ENCODE measurements around the gene TRAK1.

Gene TRAK1

DNA sequence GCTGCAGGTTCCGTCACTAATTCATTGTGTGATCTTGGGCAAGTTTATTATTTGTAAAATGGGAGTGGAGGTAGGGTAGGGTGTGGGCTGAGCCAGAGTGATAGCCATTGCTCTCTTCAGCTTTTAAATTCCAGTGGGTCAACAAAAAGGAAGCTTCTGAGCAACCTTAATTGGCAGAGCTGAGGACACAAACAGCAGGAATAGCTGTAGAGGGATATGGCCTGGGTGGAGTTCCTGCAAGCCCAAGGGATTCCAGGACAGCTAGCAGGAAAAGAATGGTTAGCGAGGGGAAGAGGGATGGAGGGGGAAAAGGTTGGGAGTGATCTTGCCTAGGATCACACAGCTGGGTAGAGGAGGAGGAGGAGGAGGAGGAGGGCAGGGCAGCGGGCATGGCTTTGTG is 163.4 kb downstream of the TRAK1 start:
- TF ChIP-seq, protein P1, sequence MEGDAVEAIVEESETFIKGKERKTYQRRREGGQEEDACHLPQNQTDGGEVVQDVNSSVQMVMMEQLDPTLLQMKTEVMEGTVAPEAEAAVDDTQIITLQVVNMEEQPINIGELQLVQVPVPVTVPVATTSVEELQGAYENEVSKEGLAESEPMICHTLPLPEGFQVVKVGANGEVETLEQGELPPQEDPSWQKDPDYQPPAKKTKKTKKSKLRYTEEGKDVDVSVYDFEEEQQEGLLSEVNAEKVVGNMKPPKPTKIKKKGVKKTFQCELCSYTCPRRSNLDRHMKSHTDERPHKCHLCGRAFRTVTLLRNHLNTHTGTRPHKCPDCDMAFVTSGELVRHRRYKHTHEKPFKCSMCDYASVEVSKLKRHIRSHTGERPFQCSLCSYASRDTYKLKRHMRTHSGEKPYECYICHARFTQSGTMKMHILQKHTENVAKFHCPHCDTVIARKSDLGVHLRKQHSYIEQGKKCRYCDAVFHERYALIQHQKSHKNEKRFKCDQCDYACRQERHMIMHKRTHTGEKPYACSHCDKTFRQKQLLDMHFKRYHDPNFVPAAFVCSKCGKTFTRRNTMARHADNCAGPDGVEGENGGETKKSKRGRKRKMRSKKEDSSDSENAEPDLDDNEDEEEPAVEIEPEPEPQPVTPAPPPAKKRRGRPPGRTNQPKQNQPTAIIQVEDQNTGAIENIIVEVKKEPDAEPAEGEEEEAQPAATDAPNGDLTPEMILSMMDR (IDR thresholded peaks at IDR 0.05; ENCODE audit: low read length, missing control alignments): no peak
- no peak for DNase-seq (ENCODE audit: low read depth)
- no peak overlapping the region for H3K4me3 ChIP-seq (replicated peaks; ENCODE audit: low read depth, low read length)

DNA sequence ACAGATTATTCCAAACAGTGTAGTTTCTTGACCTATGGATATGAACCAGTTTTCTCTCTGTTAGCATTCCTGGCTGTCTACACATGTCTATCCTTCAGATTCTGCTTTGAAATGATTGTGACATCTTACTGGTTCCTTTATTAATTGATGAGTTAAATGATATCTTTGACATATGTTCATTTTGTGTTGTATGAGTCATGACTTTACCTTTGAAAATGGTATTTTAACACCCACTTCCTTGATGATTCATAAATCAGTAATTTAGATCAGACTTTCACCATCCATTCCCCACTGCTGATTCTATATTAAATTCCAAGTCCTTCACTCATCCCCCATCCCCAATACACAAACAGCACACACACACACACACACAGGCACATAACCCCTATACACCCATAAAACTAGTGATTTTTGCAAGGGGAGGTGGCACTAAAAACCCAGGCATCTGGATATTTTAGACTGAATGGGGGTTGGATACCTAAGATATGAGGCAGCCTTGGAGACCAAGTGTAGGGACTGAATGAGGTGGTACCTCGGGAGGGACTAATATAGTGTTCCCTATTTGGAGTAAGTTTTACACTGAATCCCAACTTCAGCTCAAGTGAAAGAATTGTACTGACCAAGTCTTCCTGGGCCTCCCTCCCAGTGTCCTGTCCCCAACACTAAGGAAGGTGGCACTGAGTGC is 165.1 kb downstream of the TRAK1 start:
- no peak overlapping the region for H3K4me3 ChIP-seq (replicated peaks; ENCODE audit: low read depth, low read length)
- DNase-seq (ENCODE audit: low read depth): peak; percentile 32
- TF ChIP-seq, protein P1 (IDR thresholded peaks at IDR 0.05; ENCODE audit: low read length, missing control alignments): no peak

DNA sequence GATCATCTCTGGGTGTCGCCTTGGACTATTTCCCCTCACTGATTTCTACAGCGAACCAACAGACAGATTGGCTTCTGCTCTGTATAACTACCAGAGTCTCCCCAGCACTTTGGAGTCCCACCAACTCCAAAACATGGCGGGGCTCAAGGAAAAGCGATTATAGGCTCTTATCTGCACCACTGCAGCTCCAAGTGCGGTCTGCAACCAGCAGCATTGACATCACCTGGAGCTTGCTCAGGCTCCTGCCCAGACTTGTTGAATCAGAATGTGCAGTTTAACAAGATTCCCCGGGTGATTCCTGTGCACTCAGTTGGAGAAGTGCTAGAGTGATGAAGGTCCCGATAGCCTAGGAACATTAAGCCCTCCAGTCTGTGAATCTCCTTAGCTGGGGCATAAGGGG is 165.8 kb downstream of the TRAK1 start:
- no peak for DNase-seq (ENCODE audit: low read depth)
- TF ChIP-seq, protein P1 (IDR thresholded peaks at IDR 0.05; ENCODE audit: low read length, missing control alignments): no peak
- H3K4me3 ChIP-seq (replicated peaks; ENCODE audit: low read depth, low read length): no peak overlapping the region

DNA sequence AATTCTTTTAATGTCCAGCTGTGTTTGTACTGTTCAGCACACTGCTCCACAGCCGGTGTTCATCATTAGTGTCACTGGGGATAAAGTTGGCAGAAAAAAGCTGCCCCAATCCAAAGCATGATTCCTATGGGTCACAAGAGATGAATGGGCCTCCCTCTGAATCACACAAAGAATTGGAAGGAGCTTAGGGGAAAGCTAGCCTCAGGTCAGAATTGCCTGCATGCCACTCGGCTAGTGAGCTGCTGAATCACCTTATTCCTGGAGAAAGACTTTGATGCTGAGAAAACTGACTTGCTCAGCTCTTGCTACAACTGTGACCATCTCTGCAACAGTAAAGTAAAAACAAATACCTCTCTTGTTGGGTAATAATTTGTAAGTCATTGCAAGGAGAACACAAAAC is 171.4 kb downstream of the TRAK1 start:
- TF ChIP-seq, protein P1 (IDR thresholded peaks at IDR 0.05; ENCODE audit: low read length, missing control alignments): no peak
- DNase-seq (ENCODE audit: low read depth): peak; percentile 5
- no peak overlapping the region for H3K4me3 ChIP-seq (replicated peaks; ENCODE audit: low read depth, low read length)

DNA sequence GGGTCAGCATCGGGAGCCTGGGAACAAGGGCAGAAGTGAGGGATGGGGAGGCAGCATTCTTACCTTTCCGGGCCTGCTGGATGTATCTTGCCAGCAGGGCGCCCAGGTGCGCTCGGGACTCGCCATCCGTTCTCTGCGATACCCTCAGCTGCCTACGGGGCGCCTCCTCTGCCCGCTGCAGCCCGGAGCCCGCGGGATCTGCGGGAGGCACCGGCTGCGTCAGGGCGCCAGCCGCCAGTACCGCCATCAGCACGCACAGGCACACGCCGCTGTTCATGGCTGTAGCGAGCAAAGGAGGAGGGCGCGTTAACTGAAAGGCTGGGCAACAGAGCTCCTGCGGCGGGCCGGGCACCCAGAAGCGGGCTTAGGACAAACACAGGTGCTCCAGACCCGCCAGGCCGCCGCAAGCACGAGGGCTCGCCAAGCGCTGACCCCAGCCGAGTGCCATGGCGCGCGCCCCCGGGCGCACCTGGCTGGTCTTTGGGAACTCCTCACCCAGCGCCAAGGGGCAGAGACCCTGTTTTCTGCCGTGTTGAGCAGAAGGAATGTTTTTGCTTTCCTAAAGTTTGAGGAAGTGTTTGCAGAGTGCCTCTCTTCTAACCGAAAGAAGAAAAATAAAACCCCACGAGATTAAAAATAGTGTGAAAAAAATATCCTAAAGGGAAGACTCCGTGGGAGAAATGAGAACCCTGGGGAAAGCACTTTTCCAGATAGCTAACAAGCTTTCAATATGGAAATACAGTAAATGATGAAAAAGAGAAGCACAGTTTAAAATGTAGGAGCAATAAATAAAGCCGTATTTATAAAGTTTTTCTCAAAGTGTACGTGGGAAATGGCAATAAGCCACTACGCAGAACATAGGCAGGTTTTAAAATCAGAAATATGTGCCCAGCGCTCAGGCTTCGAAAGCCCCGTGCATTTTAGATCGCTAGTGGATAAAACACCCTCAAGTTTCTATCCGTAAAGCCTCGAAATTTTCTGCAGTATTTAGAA is 172.5 kb downstream of the TRAK1 start:
- H3K4me3 ChIP-seq (replicated peaks; ENCODE audit: low read depth, low read length): no peak overlapping the region
- no peak for DNase-seq (ENCODE audit: low read depth)
- TF ChIP-seq, protein P1 (IDR thresholded peaks at IDR 0.05; ENCODE audit: low read length, missing control alignments): no peak

DNA sequence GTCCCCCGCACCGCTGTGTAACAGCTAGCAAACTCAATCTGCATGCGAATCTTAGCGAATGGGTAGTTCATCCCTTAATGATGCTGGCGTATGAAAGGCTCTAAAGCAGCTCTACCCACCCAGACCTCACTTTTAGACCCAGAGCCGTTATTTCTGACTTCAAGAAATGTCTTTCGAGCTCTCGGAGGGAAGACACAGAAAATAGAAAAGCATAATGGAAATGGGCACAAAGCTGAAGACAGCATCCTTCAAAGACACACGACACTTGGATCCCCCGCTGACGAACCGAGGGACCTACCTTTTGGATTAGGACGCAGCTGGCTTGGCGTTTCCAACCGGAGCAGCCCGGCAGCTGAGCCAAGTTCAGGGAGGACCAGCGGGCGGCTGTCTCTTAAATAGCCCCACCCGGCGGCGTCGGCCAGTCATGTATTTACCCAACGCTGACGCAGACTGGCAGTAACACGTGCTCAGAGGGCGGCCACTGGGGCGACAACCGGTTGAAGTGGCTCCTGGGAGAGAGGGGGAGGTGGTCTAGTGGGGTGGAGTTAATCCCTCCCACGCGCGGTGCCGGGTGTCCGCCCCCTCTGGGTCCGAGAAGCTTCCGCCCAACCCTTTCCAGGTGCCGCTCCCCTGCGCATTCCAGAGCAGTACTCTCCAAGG is 173.4 kb downstream of the TRAK1 start:
- TF ChIP-seq, protein P1 (IDR thresholded peaks at IDR 0.05; ENCODE audit: low read length, missing control alignments): no peak
- peak; percentile 13 for DNase-seq (ENCODE audit: low read depth)
- H3K4me3 ChIP-seq (replicated peaks; ENCODE audit: low read depth, low read length): no peak overlapping the region

Data from fibroblast of pulmonary artery (primary cell).